ENCODE measurements around the gene SEPTIN6. TPM values are rescaled to one million over a fixed set of nuclear protein-coding genes. Genes with fewer than 3 reads are reported as not detected.

The SEPTIN6 gene
- total RNA-seq, 1 experiment from 2014 or later, result 62.9 TPM

DNA sequence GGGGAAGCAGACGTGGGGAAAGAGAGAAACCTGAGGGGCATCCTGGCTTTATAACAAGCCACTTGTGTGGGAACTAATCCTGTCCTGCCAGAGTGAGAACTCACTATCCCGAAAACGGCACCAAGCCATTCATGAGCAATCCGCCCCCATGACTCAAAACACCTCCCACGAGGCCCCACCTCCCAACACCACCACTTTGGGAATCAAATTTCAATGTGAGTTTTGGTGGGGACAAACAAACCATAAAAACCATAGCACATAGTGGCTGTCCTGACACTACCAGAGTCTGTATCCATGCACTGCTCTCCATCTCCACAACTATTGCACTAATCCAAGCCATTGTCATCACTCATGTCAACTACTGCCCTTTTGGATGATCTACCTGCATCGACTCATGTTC is 28.5 kb upstream of the SEPTIN6 start (continued):
- TF ChIP-seq SOX15 (CRISPR knock-in tag; IDR thresholded peaks at IDR 0.05), result no peak
- no peak for TF ChIP-seq CREM (CRISPR knock-in tag; IDR thresholded peaks at IDR 0.05)
- TF ChIP-seq MLX (CRISPR knock-in tag; IDR thresholded peaks at IDR 0.05), result no peak

GRCh38 chrX:119709630-119710029 is 16.7 kb upstream of the SEPTIN6 start:
- H3K4me1 Mint-ChIP-seq, result no peaks in the 10 kb centered on the region
- peaks cover 7% of the 10 kb centered on the region; the same call in 1 of the 2 replicates for H3K27me3 Mint-ChIP-seq (ENCODE audit: low read depth)
- no peaks in the 10 kb centered on the region for H3K9me3 Mint-ChIP-seq
- ChIA-PET POLR2A (no interaction called here), CTCF (interaction anchor here (0.8 kb wide), 1 partner anchor 20 kb away, joined by 3 read pairs; no protein-coding TSS in a partner anchor)
- ATAC-seq (no peak), DNase-seq (ENCODE audit: low spot score) (no peak)
- no peak overlapping the region for H3K4me3 Mint-ChIP-seq
- no peak overlapping the region for H3K27ac Mint-ChIP-seq
- H3K36me3 Mint-ChIP-seq, result no peaks in the 10 kb centered on the region
- TF ChIP-seq NR2C2 (CRISPR knock-in tag; IDR thresholded peaks at IDR 0.05), result no peak
- TF ChIP-seq, protein P1, sequence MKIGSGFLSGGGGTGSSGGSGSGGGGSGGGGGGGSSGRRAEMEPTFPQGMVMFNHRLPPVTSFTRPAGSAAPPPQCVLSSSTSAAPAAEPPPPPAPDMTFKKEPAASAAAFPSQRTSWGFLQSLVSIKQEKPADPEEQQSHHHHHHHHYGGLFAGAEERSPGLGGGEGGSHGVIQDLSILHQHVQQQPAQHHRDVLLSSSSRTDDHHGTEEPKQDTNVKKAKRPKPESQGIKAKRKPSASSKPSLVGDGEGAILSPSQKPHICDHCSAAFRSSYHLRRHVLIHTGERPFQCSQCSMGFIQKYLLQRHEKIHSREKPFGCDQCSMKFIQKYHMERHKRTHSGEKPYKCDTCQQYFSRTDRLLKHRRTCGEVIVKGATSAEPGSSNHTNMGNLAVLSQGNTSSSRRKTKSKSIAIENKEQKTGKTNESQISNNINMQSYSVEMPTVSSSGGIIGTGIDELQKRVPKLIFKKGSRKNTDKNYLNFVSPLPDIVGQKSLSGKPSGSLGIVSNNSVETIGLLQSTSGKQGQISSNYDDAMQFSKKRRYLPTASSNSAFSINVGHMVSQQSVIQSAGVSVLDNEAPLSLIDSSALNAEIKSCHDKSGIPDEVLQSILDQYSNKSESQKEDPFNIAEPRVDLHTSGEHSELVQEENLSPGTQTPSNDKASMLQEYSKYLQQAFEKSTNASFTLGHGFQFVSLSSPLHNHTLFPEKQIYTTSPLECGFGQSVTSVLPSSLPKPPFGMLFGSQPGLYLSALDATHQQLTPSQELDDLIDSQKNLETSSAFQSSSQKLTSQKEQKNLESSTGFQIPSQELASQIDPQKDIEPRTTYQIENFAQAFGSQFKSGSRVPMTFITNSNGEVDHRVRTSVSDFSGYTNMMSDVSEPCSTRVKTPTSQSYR (CRISPR knock-in tag; IDR thresholded peaks at IDR 0.05), result no peak
- TF ChIP-seq ELF4 (CRISPR knock-in tag; IDR thresholded peaks at IDR 0.05; ENCODE audit: low read depth), result no peak
- TF ChIP-seq, protein P2, sequence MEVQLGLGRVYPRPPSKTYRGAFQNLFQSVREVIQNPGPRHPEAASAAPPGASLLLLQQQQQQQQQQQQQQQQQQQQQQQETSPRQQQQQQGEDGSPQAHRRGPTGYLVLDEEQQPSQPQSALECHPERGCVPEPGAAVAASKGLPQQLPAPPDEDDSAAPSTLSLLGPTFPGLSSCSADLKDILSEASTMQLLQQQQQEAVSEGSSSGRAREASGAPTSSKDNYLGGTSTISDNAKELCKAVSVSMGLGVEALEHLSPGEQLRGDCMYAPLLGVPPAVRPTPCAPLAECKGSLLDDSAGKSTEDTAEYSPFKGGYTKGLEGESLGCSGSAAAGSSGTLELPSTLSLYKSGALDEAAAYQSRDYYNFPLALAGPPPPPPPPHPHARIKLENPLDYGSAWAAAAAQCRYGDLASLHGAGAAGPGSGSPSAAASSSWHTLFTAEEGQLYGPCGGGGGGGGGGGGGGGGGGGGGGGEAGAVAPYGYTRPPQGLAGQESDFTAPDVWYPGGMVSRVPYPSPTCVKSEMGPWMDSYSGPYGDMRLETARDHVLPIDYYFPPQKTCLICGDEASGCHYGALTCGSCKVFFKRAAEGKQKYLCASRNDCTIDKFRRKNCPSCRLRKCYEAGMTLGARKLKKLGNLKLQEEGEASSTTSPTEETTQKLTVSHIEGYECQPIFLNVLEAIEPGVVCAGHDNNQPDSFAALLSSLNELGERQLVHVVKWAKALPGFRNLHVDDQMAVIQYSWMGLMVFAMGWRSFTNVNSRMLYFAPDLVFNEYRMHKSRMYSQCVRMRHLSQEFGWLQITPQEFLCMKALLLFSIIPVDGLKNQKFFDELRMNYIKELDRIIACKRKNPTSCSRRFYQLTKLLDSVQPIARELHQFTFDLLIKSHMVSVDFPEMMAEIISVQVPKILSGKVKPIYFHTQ (CRISPR knock-in tag; IDR thresholded peaks at IDR 0.05), result no peak
- no peak for TF ChIP-seq CTCF (IDR thresholded peaks at IDR 0.05)
- TF ChIP-seq MLX (CRISPR knock-in tag; IDR thresholded peaks at IDR 0.05), result no peak
- TF ChIP-seq SMAD4 (CRISPR knock-in tag; IDR thresholded peaks at IDR 0.05), result no peak
- no peak for TF ChIP-seq AFF4 (CRISPR knock-in tag; IDR thresholded peaks at IDR 0.05; ENCODE audit: borderline replicate concordance)
- TF ChIP-seq, protein P3, sequence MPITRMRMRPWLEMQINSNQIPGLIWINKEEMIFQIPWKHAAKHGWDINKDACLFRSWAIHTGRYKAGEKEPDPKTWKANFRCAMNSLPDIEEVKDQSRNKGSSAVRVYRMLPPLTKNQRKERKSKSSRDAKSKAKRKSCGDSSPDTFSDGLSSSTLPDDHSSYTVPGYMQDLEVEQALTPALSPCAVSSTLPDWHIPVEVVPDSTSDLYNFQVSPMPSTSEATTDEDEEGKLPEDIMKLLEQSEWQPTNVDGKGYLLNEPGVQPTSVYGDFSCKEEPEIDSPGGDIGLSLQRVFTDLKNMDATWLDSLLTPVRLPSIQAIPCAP (CRISPR knock-in tag; IDR thresholded peaks at IDR 0.05), result no peak
- TF ChIP-seq, protein P4, sequence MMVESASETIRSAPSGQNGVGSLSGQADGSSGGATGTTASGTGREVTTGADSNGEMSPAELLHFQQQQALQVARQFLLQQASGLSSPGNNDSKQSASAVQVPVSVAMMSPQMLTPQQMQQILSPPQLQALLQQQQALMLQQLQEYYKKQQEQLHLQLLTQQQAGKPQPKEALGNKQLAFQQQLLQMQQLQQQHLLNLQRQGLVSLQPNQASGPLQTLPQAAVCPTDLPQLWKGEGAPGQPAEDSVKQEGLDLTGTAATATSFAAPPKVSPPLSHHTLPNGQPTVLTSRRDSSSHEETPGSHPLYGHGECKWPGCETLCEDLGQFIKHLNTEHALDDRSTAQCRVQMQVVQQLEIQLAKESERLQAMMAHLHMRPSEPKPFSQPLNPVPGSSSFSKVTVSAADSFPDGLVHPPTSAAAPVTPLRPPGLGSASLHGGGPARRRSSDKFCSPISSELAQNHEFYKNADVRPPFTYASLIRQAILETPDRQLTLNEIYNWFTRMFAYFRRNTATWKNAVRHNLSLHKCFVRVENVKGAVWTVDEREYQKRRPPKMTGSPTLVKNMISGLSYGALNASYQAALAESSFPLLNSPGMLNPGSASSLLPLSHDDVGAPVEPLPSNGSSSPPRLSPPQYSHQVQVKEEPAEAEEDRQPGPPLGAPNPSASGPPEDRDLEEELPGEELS (CRISPR knock-in tag; IDR thresholded peaks at IDR 0.05), result no peak
- TF ChIP-seq ZBTB21 (CRISPR knock-in tag; IDR thresholded peaks at IDR 0.05; ENCODE audit: borderline replicate concordance), result no peak
- TF ChIP-seq TCF7 (CRISPR knock-in tag; IDR thresholded peaks at IDR 0.05; ENCODE audit: low read depth), result no peak
- no peak for TF ChIP-seq RELA (CRISPR knock-in tag; IDR thresholded peaks at IDR 0.05; ENCODE audit: borderline replicate concordance)
- TF ChIP-seq NFYB (CRISPR knock-in tag; conservative IDR thresholded peaks at IDR 0.05; ENCODE audit: low read depth), result no peak
- no peak for TF ChIP-seq ZNF671 (CRISPR knock-in tag; IDR thresholded peaks at IDR 0.05)
- TF ChIP-seq, protein P5, sequence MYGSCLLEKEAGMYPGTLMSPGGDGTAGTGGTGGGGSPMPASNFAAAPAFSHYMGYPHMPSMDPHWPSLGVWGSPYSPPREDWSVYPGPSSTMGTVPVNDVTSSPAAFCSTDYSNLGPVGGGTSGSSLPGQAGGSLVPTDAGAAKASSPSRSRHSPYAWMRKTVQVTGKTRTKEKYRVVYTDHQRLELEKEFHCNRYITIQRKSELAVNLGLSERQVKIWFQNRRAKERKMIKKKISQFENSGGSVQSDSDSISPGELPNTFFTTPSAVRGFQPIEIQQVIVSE (CRISPR knock-in tag; IDR thresholded peaks at IDR 0.05; ENCODE audit: borderline replicate concordance), result no peak
